H1 (cell line): ENCODE measurements around the gene CPE. TPM values are rescaled to one million over a fixed set of nuclear protein-coding genes. Genes with fewer than 3 reads are reported as not detected.

ENCODE experiments used
- polyA plus RNA-seq, 7 experiments: library from polyadenylated mRNA; depleted of rRNA in 3 of 7; stranded (reverse) in 5 of 7; unstranded in 2 of 7; fragments of >200 nt in 5 of 7; fragments of 200-250 nt in 2 of 7; gene quantifications; 1 replicate in 5 of 7; 2 replicates in 1 of 7; 4 replicates in 1 of 7; pipeline versions ENCODE4 v1.2.1 to v1.2.3, GENCODE V29; 2011 to 2013; ENCODE audit warnings: missing spikeins in 2 of 7, mixed read lengths in 2 of 7
- total RNA-seq: library from RNA; stranded (reverse); fragmentation: NEBNext Ultra II Directional; extraction: Animal tissue kit (Norgen Biotek cat#: 25700); gene quantifications from 2 replicates; pipeline ENCODE4 v1.2.1, GENCODE V29; 2021
- TF ChIP-seq, protein P1 (sequence below): IDR thresholded peaks from 2 replicates; pipeline ENCODE4 v1.6.1; 2012; ENCODE audit warnings: low read length, inconsistent platforms

CPE gene
- total and polyA plus RNA-seq, 2 of the 8 experiments (the other 6 are each of a cell fraction or from before 2014, with no cell fraction given): 9.4 to 10.2 TPM

DNA sequence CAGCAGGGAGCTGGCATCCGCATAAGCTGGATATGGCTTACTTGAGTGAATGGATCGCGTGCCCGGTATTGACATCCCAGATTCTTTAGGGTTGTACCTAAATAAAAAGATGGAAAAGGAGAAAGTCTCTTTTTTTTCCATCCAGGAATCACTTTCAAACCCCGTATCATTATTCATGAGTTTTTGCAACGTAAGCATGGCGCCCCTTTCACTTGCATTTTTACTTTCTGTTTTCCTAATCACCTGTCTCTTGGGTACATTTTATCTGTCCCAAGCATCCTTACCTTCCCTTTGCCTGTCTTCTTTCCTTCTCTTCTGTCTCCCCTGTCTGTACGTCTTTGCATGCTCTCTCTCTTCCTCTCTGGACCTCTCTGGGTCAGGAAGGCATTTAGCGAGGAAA, 128.6 kb downstream of the CPE start (continued):
- TF ChIP-seq, protein P1, sequence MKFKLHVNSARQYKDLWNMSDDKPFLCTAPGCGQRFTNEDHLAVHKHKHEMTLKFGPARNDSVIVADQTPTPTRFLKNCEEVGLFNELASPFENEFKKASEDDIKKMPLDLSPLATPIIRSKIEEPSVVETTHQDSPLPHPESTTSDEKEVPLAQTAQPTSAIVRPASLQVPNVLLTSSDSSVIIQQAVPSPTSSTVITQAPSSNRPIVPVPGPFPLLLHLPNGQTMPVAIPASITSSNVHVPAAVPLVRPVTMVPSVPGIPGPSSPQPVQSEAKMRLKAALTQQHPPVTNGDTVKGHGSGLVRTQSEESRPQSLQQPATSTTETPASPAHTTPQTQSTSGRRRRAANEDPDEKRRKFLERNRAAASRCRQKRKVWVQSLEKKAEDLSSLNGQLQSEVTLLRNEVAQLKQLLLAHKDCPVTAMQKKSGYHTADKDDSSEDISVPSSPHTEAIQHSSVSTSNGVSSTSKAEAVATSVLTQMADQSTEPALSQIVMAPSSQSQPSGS: no peak
- TF ChIP-seq, all 59 proteins: peak for 0
